Kidney tubule cell (primary cell): ENCODE measurements around the gene MAP3K9.

ENCODE experiments used
- DNase-seq: peaks from one replicate; pipeline ENCODE4 v3.0.0-alpha.2; 2018; ENCODE audit warnings: low spot score

Gene MAP3K9

DNA sequence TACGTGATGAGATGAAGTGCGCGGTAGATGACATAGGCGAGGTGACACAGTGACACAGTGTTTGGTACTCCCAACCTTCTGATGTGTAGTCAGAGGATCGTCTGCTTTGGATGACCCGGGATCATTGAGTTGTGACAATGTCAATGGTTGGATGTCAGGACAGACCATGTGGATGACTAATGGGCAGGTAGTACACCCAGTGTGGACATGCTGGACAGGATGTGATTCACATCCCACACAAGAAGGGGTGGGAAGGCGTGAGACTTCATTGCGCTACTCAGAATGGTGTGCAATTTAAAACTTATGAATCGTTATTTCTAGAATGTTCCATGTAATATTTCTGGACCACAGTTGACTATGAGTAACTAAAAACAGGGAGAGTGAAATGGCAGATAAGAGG lies 23.8 kb downstream of the MAP3K9 start:
- peak; percentile 96 for DNase-seq

DNA sequence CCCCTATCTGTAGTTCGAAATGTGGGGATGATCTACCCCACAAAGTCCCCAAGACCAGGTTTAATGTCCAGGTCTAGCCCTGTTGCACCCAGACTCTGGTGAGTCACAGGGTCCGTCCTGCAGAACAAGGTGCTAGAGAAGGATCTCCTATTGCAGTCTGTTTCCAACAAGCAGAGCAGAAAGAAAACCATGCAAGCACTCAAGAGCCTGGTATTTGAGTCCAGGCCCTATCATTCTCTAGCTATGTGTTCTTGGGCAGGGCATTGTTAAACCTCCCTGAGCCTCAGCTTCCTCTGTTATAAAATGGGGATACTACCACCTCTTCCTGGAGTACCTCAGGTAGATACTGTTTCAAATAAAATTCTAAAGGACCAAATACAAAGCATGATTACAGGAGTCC lies 24.4 kb downstream of the MAP3K9 start:
- peak; percentile 64 for DNase-seq

DNA sequence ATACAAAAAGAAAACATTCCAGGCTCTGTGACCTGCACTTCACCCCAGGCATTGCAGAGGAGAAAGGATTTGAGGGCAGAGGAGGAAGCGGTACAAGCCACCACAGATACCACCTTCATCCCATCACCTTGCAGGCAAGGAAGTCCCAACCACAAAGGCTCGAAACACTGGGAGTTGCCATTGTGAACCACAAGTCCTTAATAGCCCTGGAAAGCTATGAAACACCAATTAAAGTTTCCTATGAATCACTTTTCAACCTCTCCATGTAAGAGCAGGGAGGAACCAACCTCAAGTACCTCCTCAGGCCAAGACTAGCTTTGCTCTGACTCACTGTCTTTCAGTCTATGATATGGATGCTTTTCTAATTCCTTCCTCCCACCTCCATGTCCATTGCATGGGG lies 27.0 kb downstream of the MAP3K9 start:
- peak; percentile 99 for DNase-seq

DNA sequence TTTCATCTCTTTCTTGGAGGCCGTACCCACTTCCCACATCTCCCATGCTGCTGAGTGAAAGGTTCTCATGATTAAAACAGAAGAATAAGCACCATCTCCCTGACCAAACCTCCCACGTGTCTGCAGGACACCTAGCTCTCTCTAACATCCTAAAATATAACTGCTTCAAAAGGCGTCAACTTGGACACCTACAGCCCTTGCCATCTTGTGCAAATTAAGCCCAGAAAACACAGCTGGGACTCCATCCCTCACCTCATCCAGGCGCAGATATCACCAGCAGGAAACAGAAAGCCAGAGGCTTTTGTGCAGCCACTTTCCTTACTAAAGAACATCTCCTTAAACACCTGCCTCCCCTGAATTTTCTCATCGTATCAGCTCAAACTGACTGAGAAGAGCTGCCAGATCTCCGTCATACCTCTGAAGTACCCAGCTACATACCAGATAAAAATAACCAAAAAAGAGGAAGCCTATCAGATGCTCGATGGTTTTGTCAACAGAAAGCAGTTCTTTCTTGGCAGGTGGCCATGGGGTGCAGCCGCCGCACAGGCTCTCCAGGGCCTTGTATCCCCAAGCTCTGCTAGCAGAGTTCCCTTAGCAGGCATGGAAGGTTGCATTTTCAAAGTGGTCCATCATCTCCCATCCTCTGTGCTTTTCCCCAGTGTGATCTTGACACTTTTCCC lies 28.8 kb downstream of the MAP3K9 start:
- no peak for DNase-seq

DNA sequence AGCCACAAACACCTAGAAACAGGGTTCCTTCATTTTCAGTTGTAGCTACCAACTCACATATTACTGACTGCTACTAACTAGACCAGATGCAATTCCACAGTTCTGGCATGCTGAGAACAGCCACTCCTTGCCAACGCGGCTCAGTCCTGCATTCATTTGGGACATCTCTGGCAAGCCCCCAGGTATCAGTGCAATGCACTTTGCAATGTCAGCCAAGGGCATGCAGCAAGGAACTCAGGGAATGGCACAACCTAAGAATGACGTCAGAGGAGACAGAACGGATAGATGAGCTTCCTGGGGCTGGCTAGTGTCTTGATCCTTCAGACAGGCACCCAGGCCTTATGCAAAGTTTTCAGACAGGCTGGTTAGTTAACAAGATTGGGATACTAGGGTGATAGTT lies 29.6 kb downstream of the MAP3K9 start:
- no peak for DNase-seq

DNA sequence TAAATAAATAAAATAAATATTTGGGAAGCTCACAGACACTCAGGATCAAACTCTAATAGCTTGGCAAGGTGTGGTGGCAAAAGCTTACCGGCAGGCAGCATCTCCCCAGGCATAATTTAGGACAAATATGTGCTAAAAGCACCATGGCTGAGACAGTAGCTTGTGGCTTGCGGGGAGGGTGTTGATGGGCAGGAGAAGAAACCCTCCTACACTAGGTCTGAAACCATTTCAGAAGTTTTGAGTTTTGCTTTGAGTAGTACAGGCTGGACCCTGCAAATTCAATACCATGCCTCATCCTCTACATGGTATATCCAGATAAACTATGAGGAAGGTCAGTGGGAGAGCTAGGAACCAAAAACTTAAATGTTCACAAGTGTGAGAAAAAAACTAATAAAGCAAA lies 33.1 kb downstream of the MAP3K9 start:
- no peak for DNase-seq

DNA sequence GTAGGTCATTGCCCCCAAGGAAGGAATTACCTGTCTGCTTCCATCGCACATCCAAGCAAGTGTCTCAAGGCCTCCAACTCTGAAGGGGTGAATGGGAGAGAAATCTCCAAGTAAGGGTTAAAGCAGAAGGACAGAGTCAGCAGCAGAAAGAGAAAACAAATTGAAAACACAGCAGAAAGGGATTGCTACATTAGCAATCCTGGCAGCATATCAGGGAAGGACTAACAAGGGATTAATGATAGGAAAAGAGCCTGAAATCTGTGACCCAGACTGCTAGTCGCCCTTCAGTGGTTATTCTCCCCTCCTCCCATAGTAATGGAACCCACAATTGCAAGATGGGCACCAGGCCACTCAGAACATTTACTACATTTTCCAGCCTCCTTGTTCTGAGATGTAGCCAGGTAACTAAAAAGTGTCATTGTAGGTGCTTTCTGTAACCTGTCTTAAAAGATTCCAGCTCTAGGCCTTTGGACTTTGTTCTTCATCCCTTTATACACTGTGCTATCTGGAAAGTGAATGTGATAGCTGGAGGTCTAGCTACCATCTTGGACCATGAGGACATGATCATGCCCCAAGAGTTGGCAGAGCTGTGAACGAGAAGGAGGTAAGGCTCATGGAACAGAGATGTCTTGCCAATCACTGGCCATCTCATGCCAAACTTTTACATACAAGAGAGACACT lies 36.0 kb downstream of the MAP3K9 start:
- no peak for DNase-seq

DNA sequence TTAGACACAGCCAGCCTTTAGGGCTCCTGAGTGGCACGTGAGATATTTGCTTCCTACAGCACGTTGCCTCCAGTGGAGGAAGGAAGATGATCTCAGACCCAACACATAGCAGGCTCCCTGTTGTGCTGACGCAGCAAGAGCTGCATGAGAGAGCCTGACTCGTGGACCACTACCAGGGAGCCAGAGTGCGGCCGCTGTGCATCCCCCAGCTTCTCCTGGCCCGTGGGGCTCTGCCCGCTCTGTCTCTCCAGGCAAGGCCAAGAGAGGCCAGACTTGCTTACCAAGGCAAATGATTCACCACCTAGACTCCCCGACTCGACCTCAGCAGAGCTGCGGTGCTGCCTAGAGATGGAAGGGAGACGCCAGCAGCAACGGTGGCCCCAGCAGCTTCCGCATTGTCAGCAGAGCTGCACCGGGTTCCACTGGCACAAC lies 37.5 kb downstream of the MAP3K9 start:
- peak; percentile 82 for DNase-seq

DNA sequence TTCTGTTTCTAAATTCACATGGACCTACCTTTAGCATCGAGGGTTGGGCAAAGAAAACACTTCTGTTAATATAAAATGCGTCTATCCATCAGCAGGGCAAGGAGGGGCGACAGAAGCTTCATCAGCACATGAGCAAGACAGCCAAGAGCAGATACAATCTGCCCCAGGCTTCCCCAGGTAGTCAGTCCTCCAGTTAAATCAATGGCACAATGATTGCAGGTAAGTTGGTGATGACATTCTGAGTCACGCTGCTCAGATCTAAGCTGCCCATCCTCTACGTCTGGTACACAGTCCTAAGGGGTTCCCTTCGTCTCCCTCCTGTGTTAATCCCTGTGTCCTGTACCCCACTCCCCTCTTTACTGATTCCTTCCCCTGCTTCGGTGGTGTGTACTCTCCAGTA lies 38.8 kb downstream of the MAP3K9 start:
- DNase-seq = peak; percentile 59

DNA sequence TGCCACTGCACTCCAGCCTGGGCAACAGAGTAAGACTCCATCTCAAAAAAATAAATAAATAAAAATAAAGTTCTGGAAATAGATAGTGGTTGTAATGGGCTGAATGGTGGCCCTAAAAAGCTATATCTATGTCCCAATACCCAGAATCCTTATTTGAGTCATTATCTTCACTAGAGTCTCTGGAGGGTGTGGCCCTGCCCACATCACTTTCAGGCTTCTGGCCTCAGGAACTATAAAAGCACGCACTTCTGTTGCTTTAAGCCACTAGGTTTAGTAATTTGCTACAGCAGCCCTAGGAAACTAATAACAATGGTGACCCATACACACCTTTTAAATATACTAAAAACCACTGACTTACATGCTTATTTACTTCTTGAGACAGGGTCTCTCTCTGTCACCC lies 49.9 kb downstream of the MAP3K9 start:
- DNase-seq = no peak

DNA sequence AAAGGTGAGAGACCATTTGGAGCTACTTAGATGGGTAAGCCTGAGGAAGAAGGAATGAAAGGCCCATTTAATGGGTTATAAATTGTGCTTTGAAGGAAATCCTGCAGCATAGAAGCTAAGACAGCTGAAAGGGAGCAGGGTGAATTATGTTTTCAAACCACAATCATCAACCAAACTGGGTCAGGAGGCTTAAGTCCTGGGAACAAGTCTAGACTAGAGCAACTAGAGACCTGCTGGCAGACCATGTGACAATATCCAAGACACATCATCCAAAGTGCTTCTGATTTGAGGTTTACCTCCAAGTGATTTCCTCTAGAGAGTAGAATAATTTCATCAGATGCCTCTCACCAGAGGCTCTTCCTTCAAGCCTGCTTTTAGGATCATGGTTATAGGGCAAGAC lies 53.7 kb downstream of the MAP3K9 start:
- peak; percentile 70 for DNase-seq

DNA sequence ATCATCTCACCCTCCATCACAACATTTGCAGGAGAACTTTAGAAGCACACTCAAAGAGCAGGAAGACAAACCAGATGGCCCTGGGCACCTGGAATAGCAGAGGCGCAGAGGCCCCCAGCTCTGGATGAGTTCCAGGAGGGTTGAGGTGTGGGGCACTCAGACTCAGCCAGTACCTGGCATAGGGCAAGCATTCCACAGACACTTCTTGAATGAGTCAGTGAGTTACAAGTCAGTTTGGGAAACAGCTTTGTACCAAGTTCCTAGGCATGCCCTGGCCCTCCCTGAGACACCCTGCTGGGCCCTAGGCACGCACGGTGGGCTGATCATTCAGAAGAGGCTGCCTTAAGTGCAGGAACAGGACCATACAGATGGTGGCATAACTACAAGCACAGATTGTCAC lies 54.3 kb downstream of the MAP3K9 start:
- peak; percentile 99 for DNase-seq

DNA sequence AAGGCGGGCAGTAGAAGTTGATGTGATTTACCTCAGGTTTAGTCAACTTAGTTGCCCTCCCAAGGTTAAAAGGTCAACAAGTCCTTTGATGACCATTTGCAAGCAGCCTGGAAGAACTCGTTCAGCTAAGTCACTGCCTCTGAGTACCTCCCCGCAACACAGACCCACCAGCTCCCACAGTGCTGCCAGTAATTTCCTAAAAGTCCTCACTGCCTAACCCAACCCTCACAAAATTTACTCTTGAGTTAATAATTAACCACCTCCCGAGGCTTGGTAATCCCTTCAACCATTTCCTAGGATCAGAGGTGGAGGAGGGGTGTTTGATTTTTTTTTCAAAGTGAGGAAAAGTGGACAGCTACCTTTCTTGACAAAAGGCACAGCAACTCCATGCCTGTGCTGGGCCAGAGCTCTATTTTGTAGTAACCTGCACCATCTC lies 55.8 kb downstream of the MAP3K9 start:
- DNase-seq = peak; percentile 89

DNA sequence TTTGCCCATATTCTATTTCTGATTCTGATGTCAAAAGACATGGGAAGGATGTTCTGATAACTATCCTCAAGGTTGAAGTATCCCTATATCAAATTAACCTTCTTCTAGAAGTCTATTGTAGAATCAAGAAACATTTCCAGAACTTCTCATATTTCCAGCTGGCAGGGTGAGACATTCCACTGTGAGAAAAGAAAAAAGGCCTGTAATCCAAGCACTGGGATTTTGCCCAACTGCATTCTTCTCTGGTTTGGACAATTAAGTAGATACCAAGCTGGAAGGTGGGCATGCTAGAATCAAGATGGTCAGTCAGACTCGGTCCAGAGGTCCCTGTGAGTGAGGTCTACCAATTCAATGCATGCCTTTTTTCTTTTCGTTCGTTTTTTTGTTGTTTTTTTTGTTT lies 60.9 kb downstream of the MAP3K9 start:
- DNase-seq = no peak

DNA sequence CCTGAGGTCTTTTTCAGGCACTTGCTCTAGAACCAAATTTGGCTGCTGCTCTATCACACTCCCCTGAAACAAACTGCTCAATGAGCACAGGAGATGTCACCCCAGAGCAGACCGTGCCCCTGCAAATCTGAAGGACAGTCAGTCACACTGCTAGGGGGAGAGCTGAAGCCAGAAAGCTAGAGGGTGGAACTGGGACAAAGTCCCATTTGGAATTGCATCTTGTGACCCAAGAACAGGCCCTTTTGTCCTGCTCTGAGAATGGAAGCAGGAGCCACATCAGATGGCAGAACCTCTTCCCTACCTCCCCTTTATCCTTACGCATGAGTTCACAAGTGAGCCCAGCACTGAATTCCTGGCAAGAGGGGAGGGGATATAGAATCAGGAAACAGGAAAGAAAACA lies 64.7 kb downstream of the MAP3K9 start:
- DNase-seq = peak; percentile 41

DNA sequence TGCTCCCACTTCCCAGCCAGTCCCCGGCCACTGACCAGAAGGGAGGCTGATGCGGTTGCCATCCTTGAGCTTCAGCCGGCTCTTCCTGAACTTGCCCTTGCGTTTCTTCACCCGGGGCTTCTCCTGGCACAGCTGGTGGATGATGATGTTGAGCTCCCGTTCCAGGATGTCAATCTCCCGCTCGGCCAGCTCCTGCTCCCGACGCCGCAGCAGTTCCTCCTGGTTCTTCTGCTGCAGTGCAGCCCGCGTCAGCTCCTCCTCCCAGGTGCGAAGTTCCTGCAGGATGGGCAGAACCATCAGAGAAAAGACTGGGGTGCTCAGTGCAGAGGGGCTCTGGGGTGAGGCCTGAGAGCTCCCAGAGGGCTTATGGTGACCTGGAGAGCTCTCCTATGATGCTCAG lies 67.0 kb downstream of the MAP3K9 start:
- DNase-seq = no peak

DNA sequence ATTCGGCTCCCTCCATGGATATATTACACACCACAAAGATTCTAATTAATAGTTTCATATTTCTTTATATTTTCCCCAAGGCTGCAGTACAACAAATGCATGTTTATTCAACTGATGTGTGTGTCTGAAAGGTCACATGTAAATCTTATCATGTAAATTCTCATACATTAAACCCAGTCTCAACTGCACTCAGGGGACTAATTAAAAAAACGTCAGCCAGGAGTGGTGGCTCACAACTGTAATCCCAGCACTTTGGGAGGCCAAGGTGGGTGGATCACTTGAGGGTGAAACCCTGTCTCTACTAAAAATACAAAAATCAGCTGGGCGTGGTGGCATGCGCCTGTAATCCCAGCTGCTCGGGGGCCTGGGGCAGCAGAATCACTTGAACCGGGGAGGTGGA lies 67.8 kb downstream of the MAP3K9 start:
- no peak for DNase-seq

DNA sequence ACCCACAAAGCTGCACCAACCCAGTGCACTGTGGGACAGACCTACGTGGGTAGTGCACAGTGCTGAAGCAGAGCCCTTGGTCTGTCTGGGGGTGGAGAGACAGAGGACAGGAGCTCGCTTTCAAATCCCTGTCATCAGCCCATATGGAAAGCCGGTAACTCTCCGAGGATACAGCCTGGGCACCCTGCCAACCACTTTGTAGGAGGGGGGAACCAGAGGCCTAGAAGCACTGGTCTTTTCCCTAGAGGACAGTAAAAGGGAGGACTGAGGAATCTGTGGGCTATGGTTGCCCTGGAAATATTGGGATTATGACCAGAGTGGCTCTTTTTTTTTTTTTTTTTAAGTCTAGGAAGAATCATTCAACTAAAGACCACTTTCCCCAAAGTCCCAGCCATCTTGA lies 74.3 kb downstream of the MAP3K9 start:
- no peak for DNase-seq

DNA sequence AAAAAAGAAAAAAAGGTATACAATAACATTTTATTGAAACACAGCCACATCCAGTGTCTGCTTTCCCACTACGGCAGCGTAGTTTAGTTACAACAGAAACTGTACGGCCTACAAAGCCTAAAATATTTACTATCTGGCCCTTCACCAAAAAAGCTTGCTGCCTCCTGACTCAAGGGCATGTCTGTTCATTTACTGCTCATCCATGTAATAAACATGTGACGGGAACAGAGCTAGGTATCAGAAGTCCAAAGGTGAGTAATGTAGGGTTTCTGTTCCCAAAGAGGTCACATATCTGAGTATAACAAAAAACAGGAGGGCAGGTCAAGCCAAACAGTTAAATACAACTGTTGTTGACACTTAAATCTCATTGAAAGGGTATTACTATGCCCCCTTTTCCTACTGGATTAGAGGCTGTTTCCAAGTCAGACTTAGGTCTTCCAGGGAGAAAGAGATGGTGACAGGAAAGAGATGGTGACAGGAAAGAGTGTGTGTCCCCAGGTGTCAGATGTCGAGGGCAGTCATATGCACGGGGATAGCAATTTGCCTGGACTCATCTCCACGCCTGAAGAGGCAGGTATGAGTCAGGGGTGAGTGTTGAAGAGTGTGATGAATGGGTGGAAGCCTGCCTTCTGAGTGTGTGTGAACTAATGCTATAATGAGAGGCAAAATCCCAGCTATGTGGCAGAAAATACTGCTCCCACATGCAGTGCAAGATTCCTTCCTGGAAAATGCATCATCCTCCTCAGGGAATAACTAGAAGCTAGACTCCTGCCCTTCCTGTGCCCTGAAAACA lies 77.7 kb downstream of the MAP3K9 start:
- peak; percentile 96 for DNase-seq

DNA sequence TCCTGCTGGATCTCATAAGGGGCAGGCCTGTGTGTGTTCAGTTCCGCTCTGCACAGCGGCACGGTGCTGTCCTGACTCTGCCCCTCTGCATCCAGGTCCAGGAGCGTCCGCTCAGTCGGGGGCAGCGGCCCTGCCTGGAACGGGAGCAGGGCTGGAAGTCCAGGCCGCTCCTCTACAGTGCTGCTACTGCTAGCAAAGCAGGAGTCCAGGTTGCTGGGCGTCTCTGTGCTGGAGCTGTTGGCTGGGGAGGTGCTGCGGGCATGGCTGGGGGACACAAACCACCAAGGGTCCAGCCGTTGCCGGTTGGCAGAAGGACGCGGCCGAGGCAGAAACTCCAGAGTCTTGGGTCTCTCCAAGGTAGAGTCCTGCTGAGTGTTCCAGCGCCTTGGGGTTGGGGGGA lies 78.9 kb downstream of the MAP3K9 start:
- no peak for DNase-seq

DNA sequence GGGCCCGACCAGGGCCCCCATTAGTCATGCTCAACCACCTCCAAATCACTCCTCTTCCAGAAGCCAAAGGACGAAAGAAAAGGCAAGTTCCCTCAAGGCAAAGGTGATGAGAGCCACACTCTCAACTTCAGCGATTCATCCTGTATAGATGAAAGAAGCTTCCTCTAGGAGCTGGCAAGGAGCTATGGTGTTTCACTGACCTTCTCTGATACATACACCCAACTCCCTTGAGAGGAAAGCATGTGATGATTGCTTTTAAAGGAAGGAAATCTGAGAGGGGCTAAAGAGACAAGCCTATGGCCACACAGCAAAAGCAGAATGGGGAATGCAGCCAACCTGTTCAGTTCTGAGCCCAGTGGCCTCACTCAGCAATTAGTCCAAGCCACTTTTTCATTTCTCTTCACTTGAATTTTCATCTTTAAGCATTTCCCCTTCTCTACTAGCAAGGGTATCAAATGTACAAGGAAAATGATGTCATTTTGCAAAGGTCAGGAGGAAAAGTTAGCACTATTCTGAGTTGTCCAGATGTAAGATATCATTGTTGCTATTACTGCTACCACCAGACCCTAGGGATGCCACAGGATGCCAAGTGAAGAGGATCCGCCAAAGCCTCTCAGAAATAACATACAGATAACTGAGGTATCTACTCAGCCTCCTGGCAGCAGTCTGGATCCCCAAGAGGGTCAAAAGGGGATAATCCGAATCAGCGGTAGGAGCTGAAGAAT lies 82.5 kb downstream of the MAP3K9 start:
- DNase-seq = no peak

DNA sequence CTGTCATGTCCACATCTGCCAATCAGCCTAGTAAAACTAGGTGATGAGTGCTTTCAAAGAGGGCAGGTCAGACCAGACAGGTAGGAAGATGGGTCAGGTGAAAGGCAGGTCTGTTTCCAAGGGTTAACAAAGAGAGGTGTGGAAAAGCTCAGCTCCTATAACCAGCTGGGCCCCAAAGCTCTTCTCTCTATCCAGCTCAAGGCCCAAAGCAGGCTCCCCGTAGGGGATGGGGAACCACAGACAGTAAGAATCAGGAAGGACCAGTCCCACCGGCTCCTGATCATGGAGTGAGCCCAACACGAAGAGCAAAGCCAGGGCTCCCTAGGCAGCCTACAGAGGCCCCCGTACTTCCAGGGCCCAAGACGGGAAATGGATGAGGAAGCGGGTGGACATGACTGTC lies 84.4 kb downstream of the MAP3K9 start:
- DNase-seq = no peak
